ENCODE data around the gene COL7A1. TPM values are rescaled to one million over a fixed set of nuclear protein-coding genes. Genes with fewer than 3 reads are reported as not detected.

The COL7A1 gene
- total and polyA plus RNA-seq, 2 donors from 2014 or later = 13.1 to 14.4 TPM

- no peaks in the 10 kb centered on the region for H3K27me3 ChIP-seq (ENCODE audit: control insufficient read depth, insufficient read depth, low read length)
- DNase-seq = no peak
- FAIRE-seq = no peak
- no peak overlapping the region for H3K4me3 ChIP-seq (ENCODE audit: low read length in 3 of 3)
- H3K27ac ChIP-seq (ENCODE audit: low read depth in 2 of 2, low read length in 2 of 2) = no peak overlapping the region
- TF ChIP-seq CTCF (IDR thresholded peaks at IDR 0.05; ENCODE audit: borderline replicate concordance, extremely low read depth, insufficient read depth) = no peak
- no peaks in the 10 kb centered on the region for H3K9me3 ChIP-seq (ENCODE audit: control insufficient read depth in 2 of 3, insufficient read depth in 1 of 3, low read length in 3 of 3)
- no peak overlapping the region for H3K9ac ChIP-seq (ENCODE audit: low read length in 3 of 3)
- H3K36me3 ChIP-seq (ENCODE audit: control insufficient read depth in 2 of 3, insufficient read depth in 3 of 3, low read length in 3 of 3) = peaks cover 6 to 38% (median 32%) of the 10 kb centered on the region in 3 donors
- H3K4me1 ChIP-seq (ENCODE audit: control insufficient read depth in 2 of 3, insufficient read depth in 2 of 3, low read depth in 1 of 3, low read length in 3 of 3) = peaks cover 0 to 9% (median 0%) of the 10 kb centered on the region in 3 donors
- intact Hi-C loops (cut with DNase I) = no loop called here
Measured at GRCh38 chr3:48607519-48607918, 12.4 kb upstream of the COL7A1 start.

GRCh38 chr3:48601622-48601994 is 6.5 kb upstream of the COL7A1 start:
- no peak for TF ChIP-seq CTCF (IDR thresholded peaks at IDR 0.05; ENCODE audit: borderline replicate concordance, extremely low read depth, insufficient read depth)
- Histone ChIP-seq H3K9me3 (ENCODE audit: control insufficient read depth in 2 of 3, insufficient read depth in 1 of 3, low read length in 3 of 3) (no peaks in the 10 kb centered on the region), H3K27me3 (ENCODE audit: control insufficient read depth, insufficient read depth, low read length) (no peaks in the 10 kb centered on the region), H3K36me3 (ENCODE audit: control insufficient read depth in 2 of 3, insufficient read depth in 3 of 3, low read length in 3 of 3) (peaks cover 6 to 73% (median 59%) of the 10 kb centered on the region in 3 donors), H3K4me3 (ENCODE audit: low read length in 3 of 3) (no peak overlapping the region), H3K4me1 (ENCODE audit: control insufficient read depth in 2 of 3, insufficient read depth in 2 of 3, low read depth in 1 of 3, low read length in 3 of 3) (peaks cover 0 to 4% (median 0%) of the 10 kb centered on the region in 3 donors), H3K9ac (ENCODE audit: low read length in 3 of 3) (no peak overlapping the region), H3K27ac (ENCODE audit: low read depth in 2 of 2, low read length in 2 of 2) (no peak overlapping the region)
- FAIRE-seq (no peak), DNase-seq (no peak)
- intact Hi-C loops (cut with DNase I) = no loop called here

- intact Hi-C loops (cut with DNase I) = no loop called here
- no peak for TF ChIP-seq CTCF (IDR thresholded peaks at IDR 0.05; ENCODE audit: borderline replicate concordance, extremely low read depth, insufficient read depth)
- Histone ChIP-seq H3K9me3 (ENCODE audit: control insufficient read depth in 2 of 3, insufficient read depth in 1 of 3, low read length in 3 of 3) (no peaks in the 10 kb centered on the region), H3K27ac (ENCODE audit: low read depth in 2 of 2, low read length in 2 of 2) (no peak overlapping the region), H3K27me3 (ENCODE audit: control insufficient read depth, insufficient read depth, low read length) (no peaks in the 10 kb centered on the region), H3K4me1 (ENCODE audit: control insufficient read depth in 2 of 3, insufficient read depth in 2 of 3, low read depth in 1 of 3, low read length in 3 of 3) (peaks cover 0 to 4% (median 0%) of the 10 kb centered on the region in 3 donors), H3K4me3 (ENCODE audit: low read length in 3 of 3) (no peak overlapping the region), H3K36me3 (ENCODE audit: control insufficient read depth in 2 of 3, insufficient read depth in 3 of 3, low read length in 3 of 3) (peaks cover 6 to 70% (median 57%) of the 10 kb centered on the region in 3 donors), H3K9ac (ENCODE audit: low read length in 3 of 3) (no peak overlapping the region)
- DNase-seq (no peak), FAIRE-seq (no peak)
Measured at GRCh38 chr3:48600711-48601621, 5.8 kb upstream of the COL7A1 start.
